GM18505 (cell line): ENCODE measurements around the gene KATNAL1.

Experiments used
- ATAC-seq: cut with Tn5 transposase; IDR thresholded peaks from one replicate; pipeline ENCODE4 v1.9.1; 2021; ENCODE audit not compliant: unreplicated experiment
- POLR2A ChIP-seq: IDR thresholded peaks from 4 replicates; pipeline ENCODE4 v1.6.1; 2011; ENCODE audit warnings: borderline replicate concordance; ENCODE audit not compliant: insufficient read depth, insufficient read length; ENCODE audit errors: extremely low read depth

Gene KATNAL1

GRCh38 chr13:30339738-30340330, 32.5 kb upstream of the KATNAL1 start:
- ATAC-seq: no peak
- TF ChIP-seq POLR2A: no peak

GRCh38 chr13:30338952-30339351, 31.6 kb upstream of the KATNAL1 start:
- TF ChIP-seq POLR2A: no peak
- no peak for ATAC-seq

- no peak for ATAC-seq
- TF ChIP-seq POLR2A: no peak
Measured at GRCh38 chr13:30338331-30338851, 31.0 kb upstream of the KATNAL1 start.

GRCh38 chr13:30337061-30337610, 29.8 kb upstream of the KATNAL1 start:
- ATAC-seq: no peak
- TF ChIP-seq POLR2A: no peak

- ATAC-seq: no peak
- TF ChIP-seq POLR2A: no peak
Measured at GRCh38 chr13:30334663-30335386, 27.5 kb upstream of the KATNAL1 start.

- no peak for ATAC-seq
- no peak for TF ChIP-seq POLR2A
Measured at GRCh38 chr13:30333616-30334015, 26.3 kb upstream of the KATNAL1 start.

- no peak for TF ChIP-seq POLR2A
- ATAC-seq: peak; percentile 74
Measured at GRCh38 chr13:30332456-30333143, 25.2 kb upstream of the KATNAL1 start.

GRCh38 chr13:30331331-30331771, 24.0 kb upstream of the KATNAL1 start:
- no peak for TF ChIP-seq POLR2A
- ATAC-seq: no peak

- no peak for TF ChIP-seq POLR2A
- ATAC-seq: no peak
Measured at GRCh38 chr13:30329009-30329585, 21.7 kb upstream of the KATNAL1 start.

GRCh38 chr13:30325668-30326067, 18.3 kb upstream of the KATNAL1 start:
- no peak for ATAC-seq
- TF ChIP-seq POLR2A: no peak

GRCh38 chr13:30323524-30323923, 16.2 kb upstream of the KATNAL1 start:
- no peak for ATAC-seq
- TF ChIP-seq POLR2A: no peak

- no peak for TF ChIP-seq POLR2A
- no peak for ATAC-seq
Measured at GRCh38 chr13:30322428-30322827, 15.1 kb upstream of the KATNAL1 start.

- TF ChIP-seq POLR2A: no peak
- ATAC-seq: no peak
Measured at GRCh38 chr13:30321256-30321655, 13.9 kb upstream of the KATNAL1 start.
